NCI-H226 (cell line): ENCODE measurements around the gene ZNF10.

Source experiments
- DNase-seq: peaks from one replicate; pipeline ENCODE4 v3.0.0-alpha.2; 2015

Gene ZNF10

DNA sequence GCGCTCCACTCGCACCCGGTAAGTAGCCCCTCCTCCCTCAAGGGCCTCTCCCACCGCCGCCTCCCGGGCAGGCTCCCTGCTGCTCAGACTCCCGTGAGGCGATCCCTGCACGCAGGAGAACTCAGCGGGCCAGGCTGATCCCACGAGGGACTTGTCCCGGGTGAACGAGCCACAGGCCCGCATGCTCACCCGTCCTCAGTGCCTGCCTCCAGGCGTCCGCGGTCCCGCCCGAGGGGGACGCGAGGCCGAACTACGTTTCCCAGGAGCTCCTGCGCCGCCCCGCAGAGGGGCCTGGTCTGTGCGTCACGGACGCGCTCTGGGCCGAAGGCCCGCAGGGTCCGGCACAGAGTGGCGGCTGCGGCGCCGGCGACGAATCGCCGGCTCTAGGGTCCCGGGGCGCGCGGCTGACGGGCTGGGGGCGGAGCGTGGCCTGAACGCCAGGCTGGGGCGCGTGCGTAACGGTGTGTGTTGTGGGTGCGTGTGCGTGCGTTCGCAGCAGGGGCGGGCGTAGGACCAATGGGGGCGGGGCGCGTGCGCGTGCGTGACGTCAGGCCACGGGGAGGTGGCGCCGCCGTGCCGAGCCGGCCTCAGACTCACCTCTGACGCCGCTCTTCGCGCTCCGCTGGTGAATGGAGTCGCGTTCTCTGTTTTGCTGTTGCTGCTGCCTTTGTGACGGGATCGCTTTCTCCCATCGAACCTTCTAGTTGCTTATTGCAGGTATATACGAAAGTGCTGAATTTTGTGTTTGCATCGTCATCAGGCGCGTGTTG is at the start of gene ZNF10, which contains the start of gene ZNF891:
Gene ZNF10 (plus strand): TSS at position 590 of the 770 bp plus-strand sequence. CDS start 13,866 bp downstream, outside the sequence.
Gene ZNF891 (minus strand): TSS at position 237 of the 770 bp plus-strand sequence. CDS start 8,356 bp downstream, outside the sequence.
- peak; percentile 77 for DNase-seq

DNA sequence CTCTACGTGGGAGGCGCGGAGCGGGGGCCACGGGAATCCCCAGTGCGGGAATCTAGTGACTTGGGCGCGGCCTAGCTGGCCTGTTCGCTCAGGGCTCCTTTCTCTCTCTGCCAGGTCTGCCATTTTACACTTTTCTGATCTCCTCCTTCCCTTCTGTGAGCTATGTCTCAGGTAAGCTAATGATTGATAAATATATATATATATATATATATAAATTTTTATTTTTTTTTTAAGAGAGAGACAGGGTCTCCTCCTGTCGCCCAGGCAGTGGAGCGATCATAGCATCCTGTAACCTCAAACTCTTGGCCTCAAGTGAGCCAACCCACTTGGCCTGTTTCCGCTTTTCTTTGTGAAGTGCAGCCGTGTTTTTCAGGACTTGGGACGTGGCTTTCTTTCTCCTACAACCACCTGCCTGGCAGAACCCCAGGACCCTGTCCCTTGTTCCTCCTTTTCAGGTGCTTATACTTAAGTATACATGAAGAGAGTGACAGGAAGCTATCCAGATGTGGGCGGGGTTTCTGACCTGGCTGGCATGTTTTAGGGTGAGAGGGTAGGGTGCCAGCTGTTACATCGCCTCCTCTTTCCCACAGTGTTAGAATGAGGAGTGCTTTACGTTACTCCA is 49.2 kb upstream of the ZNF10 start:
- DNase-seq, result no peak

DNA sequence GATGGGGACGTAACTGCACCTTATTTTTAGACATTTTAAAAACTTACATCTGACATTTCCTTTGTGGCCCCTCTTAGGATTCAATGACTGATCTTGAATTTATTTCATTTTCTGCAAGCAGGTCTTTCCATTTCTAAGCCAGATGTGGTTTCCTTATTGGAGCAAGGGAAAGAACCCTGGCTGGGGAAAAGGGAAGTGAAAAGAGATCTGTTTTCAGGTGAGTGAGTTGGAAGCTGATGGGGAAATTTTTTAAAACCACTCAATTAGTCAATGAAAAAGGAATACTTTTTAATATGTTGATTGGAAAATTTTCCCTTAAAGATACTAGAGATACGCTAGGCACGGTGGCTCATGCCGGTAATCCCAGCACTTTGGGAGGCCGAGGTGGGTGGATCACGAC is 47.1 kb upstream of the ZNF10 start:
- DNase-seq, result no peak

GRCh38 chr12:133105620-133106019 is 24.8 kb upstream of the ZNF10 start:
- no peak for DNase-seq

DNA sequence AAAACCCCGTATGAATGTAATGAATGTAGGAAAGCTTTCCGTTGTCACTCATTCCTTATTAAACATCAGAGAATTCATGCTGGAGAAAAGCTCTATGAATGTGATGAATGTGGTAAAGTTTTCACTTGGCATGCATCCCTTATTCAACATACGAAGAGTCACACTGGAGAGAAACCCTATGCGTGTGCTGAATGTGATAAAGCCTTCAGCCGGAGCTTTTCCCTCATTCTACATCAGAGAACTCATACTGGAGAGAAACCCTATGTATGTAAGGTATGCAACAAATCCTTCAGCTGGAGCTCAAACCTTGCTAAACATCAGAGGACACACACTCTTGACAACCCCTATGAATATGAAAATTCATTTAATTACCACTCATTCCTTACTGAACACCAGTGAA is 24.2 kb upstream of the ZNF10 start:
- DNase-seq, result no peak

- no peak for DNase-seq
These were observed 23.3 kb upstream of the ZNF10 start for GRCh38 chr12:133107121-133107520.

- DNase-seq, result no peak
These were observed 22.3 kb upstream of the ZNF10 start for GRCh38 chr12:133108150-133108549.

- DNase-seq, result no peak
These were observed 9.8 kb upstream of the ZNF10 start for GRCh38 chr12:133120385-133121191.

GRCh38 chr12:133124674-133125073 is 5.8 kb upstream of the ZNF10 start:
- no peak for DNase-seq

- DNase-seq, result peak; percentile 14
These were observed 924 bp upstream of the ZNF10 start for GRCh38 chr12:133129368-133130037.

- DNase-seq, result no peak
These were observed 341 bp downstream of the ZNF10 start for GRCh38 chr12:133130808-133131128.

GRCh38 chr12:133135747-133136146 is 5.3 kb downstream of the ZNF10 start:
- DNase-seq, result no peak

- DNase-seq, result no peak
These were observed 15.6 kb downstream of the ZNF10 start for GRCh38 chr12:133145981-133146380.

DNA sequence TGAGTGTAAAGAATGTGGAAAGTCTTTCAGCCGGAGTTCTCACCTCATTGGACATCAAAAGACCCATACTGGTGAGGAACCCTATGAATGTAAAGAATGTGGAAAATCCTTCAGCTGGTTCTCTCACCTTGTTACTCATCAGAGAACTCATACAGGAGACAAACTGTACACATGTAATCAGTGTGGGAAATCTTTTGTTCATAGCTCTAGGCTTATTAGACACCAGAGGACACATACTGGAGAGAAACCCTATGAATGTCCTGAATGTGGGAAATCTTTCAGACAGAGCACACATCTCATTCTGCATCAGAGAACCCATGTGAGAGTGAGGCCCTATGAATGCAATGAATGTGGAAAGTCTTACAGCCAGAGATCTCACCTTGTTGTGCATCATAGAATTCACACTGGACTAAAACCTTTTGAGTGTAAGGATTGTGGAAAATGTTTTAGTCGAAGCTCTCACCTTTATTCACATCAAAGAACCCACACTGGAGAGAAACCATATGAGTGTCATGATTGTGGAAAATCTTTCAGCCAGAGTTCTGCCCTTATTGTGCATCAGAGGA is 25.8 kb downstream of the ZNF10 start:
- no peak for DNase-seq

DNA sequence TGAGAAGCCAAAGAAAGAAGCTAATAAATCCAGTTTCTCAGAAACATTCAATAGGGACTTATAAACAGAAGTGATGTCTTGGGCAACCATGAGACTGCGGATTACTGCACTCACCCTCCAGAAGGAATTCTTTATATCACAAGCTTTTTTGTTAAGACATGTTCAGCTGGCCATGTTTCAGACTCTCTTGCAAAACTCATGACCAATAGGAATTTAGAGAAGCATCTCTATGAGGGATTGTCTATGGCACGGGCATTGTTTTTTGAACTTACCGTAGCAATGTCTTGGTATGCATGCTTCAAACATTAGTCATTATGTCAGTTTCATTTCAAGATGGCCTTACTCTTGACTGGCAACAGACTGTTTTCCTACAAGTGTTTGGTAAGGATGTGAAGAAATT is 35.3 kb downstream of the ZNF10 start:
- DNase-seq, result no peak

- DNase-seq, result no peak
These were observed 42.1 kb downstream of the ZNF10 start for GRCh38 chr12:133172491-133172890.

GRCh38 chr12:133174901-133175300 is 44.5 kb downstream of the ZNF10 start:
- no peak for DNase-seq

- DNase-seq, result no peak
These were observed 50.2 kb downstream of the ZNF10 start for GRCh38 chr12:133180669-133181068.

GRCh38 chr12:133181238-133181959 is 51.0 kb downstream of the ZNF10 start, which contains the start of gene ZNF268:
Gene ZNF268, plus strand, starts transcription at chr12:133181495. Its CDS starts 503 bp downstream, at chr12:133181998.
- peak; percentile 83 for DNase-seq

DNA sequence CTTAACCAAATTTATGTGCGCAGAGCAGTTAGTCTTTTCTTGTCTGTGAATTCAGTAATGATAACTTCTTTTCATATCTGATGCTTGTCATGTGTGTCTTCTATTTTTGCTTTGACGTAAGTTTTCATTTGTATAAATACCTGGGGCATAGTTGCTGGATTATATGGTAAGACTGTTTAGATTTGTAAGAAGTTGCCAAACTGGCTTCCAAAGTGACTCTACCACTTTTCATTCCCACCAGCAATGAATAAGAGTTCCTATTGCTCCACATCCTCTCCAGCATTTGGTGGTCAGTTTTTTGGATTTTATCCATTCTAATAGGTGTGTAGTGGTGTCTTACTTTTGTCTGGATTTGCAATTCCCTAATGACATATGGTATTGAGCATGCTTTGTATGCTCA is 59.7 kb downstream of the ZNF10 start:
- no peak for DNase-seq

- DNase-seq, result no peak
These were observed 62.4 kb downstream of the ZNF10 start for GRCh38 chr12:133192847-133193246.

DNA sequence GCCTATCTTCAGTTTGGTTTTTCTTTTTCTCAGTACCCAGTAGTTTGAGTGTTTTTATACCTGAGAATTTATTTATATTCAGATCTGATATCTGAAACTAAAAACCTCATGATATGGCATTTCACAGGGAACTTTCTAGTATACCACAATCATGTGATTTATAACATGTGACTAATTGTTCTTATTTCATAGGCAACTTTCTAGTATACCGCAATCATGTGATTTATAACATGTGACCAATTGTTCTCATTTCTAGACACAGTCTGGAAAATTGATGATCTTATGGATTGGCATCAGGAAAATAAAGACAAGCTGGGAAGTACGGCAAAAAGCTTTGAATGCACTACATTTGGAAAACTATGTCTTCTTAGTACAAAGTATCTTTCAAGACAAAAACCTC is 71.5 kb downstream of the ZNF10 start:
- DNase-seq, result no peak
